Measurements from ENCODE around the gene ATF3. TPM values are rescaled to one million over a fixed set of nuclear protein-coding genes. Genes with fewer than 3 reads are reported as not detected.

The ATF3 gene
- total RNA-seq, 1 experiment from 2014 or later: 4.9 TPM

DNA sequence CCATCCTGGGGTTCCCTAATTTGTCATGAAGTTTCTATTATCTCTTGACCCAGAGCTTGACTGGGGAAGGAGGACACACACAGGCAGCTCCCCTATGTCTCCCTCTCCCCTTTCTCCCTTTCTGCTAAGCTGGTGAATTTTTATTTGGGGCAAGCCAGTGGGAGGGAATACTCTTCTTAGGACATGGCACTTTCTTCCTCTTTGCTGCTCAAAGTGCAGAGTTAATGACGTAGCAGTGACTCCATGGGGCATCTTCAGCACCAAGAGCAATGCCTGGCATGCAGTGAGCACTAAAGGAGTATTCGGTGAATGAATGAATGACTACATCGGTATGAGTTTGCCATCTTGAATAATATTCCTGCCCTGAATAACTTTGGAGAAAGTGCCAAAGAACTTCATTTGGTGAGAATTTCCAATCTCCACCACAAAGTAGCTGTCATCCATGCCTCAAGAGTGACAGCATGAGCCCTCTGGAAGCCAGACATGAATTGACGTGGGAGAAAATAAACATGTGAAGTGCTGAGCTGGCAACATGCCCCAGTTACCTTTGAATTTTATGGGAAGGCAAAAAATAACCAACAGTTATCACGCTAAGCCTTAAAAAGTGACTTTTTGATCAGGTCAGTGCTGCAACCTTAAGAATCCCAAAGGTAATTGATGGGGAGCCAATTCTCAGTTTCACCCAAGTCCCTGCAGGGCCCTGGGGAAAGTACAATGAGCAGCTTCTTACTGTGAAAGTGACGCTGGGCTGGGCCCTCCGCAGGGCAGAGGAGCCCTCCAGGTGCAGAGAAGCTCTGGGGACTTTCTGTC, 22.1 kb upstream of the ATF3 start:
- no peak for DNase-seq (ENCODE audit: low read depth)

DNA sequence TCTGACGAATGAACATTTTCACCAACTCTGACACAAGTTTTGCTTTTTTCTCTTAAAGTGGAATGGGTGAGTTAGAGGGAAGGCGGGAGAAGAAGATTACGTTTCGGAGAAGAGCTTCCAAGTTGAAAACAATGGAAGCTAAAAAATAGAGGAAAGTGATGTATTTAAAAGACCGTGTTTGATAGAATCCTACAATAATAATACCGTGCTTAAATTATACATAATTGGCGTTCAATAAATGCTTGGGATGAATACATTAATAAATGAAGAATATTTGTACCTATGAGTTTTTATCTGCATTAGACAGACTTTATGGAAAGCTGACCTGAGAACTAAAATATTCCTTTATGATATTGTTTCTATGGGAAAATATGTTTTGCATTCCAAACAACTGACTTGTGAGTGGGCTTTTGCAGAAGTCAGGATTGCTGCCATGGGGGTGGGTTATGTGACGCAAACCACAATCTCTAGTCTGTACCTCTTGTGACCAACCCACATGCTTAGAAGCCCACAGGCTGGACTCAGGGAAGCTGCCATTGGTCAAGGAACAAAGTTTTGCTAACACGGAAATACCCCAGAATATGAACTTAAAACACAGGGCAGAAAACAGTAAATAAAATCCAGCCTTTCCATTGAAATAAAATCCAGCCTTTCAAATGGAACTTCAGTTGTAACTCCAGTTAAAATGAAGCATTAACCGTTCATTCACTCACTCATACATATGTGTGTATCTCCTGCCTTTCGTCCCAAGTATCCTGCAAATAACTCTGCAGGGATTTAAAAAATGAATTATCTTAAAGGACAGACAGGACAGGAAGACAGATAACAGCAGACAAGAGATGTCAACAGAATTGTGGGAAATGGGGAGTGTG, 21.3 kb upstream of the ATF3 start:
- no peak for DNase-seq (ENCODE audit: low read depth)

DNA sequence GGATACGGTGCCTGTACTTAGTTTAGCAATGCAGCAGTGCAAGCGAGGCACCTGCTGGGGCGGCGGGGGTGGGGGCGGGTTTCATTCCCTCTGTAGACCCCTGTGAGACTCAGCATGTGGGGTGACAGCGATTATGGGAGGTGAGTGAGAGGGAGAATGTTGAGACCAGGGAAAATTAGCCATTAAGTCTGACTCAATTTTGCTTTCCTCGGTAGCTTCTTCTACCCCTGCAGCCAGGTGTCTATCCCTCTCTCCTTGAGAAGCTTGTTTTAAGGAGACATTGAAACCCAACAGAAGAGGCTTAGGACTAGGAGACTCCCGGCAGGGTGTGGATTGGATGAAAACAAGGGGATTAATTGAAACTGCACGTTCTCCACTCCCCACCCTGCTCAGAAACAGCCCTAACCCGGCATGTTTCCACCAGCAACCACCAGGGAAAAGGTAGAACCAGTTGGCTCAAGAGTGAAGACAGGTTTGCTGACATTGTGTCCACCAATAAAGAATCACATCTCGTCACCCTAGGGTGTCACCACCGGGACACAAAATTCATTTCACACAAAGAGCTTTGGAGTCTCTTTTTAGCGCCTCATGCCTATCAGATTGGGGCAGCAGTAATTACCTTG, 20.6 kb upstream of the ATF3 start:
- no peak for DNase-seq (ENCODE audit: low read depth)

DNA sequence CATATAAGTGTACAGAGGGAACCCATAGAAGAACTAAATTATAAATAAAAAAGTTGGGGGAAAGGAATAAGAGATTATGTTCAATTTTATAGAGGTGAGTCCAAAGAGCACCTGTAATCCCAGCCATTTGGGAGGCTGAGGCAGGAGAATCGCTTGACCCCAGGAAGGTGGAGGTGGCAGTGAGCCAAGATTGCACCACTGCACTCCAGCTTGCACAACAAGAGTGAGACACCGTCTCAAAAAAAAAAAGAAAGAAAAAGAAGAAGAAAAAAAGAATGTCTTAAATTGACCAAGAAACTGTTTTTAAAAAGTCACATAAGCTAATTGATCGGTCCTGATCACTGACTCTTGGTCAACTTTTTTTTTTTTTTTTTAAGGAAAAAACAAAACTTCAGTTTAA, 19.1 kb upstream of the ATF3 start:
- DNase-seq (ENCODE audit: low read depth): no peak

DNA sequence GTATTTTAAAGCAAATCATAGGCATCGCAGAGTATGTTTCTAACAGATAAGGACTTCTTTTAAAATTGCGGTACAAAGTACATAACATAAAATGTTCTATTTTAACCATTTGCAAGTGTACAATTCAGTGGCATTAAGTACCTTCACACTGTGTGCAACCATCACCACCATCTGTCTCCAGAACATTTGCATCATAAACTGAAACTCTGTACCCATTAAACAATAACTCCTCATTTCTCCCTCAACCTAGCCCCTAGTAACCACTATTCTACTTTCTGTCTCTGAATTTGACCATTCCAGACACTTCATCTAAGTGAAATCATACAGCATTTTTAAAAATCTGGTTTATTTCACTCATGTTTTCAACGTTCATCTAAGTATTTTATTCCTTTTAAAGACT, 16.6 kb upstream of the ATF3 start:
- DNase-seq (ENCODE audit: low read depth): no peak

DNA sequence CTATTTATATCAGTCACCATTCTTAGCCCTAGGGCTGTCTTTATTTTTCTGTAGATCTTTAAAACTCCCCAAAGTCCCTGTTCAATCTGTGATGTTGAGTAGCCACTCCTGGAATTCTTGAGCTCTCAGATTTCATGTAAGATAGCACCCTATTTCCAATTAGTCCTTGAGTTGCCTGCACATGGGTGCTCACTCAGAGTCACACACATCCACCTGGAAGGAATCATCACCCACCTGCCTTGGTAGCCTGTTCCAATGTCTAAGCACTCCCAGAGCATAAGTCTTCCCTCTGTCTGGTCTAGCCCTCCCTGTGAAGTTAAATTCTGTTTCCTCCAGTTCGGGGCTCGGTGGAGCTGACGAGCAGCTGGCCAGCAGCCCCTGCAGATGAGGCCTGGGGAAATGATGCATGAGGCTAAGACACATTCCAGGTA, 14.7 kb upstream of the ATF3 start:
- DNase-seq (ENCODE audit: low read depth): no peak

DNA sequence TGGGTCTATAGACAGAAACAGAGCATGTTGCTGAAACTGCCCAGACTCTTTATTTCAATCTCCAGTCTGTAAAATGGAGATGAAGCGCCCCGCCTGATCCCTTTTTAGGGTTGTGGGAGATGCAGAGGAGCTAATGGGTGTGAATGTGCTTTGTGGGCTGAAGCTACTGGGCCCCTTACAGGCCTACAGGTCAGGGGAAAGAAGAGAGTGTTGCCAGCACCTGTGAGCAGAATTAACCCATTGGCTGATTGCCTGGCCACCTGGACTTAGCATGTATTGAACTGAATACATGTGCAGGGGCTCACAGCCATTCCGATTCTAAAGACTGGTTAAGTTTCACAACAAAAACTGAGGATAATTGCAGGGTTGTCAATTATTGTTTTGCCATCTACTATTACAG, 13.9 kb upstream of the ATF3 start:
- DNase-seq (ENCODE audit: low read depth): no peak

DNA sequence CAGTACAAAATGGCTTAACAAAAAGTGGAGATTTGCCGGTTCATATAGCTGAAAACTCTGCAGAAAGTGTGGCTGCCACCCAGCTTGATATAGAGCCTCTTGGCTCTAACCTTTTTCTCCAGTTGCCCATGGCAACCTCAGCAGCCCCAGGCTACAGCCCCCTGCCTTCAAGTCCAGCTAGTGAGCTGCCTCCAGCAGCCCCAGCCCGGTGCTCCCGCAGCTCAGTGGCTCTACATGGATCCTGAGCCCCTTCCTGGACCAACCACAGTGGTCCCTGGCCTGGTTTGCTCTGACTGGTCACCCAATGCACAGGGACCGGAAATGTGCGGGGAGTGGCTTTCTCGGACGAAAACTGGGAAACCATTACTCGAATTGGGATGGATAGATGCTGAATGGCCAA, 13.3 kb upstream of the ATF3 start:
- no peak for DNase-seq (ENCODE audit: low read depth)

DNA sequence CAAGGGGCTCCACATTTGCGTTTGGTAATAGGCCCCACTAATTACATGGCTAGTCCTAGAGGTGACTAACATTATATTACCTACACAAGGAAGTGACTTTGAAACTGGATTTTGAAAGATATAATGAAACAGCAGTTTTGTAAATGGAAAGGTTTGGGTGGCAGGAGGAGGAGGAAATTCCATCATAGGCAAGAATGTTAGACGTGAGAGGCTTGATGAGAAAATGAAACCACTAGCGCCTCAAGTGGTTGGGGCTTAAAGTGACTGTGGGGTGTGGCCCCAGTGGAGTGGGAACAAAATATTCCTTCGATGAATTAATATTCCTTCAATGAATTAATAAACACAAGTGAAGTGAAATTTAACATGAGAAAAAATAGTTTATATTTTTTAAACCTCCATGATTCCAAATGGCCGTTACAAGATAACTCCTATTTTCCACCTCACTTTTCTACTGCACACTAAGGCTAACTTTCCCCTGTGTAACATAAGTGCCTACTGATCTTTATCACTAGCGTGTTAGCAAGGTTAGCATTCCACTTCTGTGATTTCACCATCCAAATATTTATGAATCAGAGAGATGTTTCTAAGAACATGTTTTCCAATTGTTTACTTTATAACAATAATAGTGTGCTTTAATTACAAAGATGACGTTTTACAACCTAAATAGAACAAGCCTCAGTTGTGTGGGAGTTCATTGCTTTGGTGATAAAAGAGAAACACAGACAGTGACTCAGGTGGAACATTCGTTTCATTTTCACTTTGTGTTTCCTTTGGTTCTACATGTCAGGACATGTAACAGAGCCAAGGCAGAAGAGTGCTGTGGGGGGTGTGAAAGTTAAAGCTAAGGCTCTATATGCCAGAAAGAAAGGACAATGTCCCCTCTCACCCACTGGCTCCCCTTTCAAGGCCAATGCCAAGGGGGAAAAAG, 12.5 kb upstream of the ATF3 start:
- peak; percentile 93 for DNase-seq (ENCODE audit: low read depth)

DNA sequence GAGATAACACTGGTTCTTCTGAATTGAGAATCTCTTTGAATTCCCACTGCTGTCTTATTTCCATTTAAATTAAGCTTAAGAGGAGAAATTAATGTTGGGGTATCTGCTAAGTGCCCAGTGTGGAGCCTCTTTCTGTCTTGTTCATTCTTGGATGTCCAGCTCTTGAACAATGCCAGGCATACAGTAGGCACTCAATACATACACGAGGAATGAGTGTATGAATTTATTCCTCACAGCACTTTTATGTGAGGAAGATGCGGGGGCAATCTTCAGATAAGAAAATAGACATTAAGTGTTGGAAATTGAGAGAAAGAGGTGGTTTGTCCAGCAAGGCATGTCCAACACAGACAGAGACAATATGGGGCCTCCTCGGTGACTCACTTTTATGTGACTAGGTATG, 11.8 kb upstream of the ATF3 start:
- DNase-seq (ENCODE audit: low read depth): no peak

DNA sequence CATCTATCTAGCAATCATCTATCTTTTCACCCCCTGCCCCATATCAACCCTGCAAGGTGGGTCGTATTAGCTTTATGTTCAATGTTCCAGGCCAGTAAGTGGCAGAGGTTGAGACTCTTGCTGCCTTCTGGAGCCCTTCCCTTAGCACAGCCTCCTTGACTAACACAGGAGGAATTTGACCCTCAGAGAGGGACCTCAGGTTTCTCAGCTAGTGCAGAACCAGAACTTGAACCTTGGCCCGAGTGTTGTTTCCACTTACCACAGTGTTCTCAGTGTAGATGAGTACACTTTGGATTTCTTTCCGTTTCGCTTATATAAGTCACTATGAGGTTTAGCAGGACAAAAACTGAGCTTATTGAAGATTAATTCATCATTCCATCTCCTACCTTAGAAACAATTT, 11.1 kb upstream of the ATF3 start:
- DNase-seq (ENCODE audit: low read depth): no peak

DNA sequence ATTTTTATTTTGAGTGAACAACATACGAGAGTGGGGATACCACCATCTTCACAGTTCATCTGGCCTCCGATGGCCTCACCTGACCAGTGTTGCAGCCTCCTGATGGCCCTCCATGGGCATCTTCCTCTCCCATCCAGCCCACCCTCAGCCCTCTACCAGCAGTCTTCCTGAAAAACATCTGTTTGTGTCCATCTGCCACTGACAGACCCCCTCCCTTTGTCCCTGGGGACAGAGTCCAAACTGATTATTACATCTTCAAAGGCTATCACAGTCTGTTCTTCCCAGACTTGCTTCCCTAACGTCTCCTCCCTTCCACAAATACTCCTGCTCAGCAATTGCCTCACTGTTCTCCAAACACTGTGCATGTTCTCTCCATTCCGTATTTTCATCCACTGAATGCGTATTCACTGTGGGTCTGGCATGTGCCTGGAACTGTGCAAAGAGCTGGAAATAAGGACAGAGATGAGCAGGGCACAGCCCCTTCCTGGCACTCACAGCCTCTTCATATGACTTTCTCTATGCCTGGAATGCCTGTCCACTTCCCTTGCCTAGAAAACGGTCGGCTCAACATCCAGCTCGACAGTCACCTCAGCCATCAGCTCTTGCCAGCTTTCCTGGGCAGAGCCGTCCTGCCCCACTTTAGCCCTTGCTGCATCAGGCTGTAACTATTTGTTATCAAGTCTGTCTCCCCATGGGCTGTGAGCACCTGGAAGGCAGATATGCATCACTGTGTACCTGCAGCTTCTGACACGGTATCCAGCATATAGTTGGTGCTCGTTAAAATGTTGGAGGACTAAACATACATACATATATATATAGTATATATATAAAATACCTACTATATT, 8.3 kb upstream of the ATF3 start:
- DNase-seq (ENCODE audit: low read depth): no peak

DNA sequence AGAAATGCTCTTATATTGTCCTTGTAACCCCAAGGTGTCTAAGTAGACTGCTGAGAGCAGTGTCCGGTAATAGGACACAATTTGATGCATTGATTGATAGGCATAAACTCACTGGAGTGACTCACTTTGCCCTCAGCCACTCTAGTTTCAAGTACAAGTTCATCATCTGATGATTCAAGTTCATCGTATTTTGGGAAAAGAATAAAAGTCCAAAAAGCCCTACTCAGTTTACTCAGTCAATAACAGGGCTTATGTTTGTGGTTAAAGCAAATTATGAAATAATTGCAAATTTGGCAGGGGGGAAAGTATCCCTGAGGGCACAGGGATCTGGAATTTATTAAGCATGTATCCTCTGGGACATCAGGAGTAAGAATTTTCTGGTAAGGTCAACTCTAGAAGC, 7.6 kb upstream of the ATF3 start:
- no peak for DNase-seq (ENCODE audit: low read depth)

DNA sequence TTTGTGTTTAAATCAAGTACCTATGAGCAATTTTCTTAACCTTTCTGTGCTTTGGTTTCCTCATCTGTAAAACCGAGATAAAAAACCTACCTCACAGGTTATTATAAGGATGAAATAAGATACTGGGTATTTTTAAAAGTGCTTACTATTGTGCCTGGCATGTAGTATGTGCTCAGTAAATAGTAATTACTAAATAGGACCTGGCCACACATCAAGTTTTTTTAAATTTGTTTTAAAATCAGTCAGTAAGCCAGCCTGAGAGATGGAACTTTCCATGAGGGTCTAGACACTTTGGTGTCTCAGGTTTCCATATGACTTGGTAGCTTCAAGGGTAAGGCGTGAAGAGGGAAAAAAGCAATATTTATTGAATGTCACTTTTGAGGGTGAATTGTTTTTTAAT, 7.0 kb upstream of the ATF3 start:
- no peak for DNase-seq (ENCODE audit: low read depth)

DNA sequence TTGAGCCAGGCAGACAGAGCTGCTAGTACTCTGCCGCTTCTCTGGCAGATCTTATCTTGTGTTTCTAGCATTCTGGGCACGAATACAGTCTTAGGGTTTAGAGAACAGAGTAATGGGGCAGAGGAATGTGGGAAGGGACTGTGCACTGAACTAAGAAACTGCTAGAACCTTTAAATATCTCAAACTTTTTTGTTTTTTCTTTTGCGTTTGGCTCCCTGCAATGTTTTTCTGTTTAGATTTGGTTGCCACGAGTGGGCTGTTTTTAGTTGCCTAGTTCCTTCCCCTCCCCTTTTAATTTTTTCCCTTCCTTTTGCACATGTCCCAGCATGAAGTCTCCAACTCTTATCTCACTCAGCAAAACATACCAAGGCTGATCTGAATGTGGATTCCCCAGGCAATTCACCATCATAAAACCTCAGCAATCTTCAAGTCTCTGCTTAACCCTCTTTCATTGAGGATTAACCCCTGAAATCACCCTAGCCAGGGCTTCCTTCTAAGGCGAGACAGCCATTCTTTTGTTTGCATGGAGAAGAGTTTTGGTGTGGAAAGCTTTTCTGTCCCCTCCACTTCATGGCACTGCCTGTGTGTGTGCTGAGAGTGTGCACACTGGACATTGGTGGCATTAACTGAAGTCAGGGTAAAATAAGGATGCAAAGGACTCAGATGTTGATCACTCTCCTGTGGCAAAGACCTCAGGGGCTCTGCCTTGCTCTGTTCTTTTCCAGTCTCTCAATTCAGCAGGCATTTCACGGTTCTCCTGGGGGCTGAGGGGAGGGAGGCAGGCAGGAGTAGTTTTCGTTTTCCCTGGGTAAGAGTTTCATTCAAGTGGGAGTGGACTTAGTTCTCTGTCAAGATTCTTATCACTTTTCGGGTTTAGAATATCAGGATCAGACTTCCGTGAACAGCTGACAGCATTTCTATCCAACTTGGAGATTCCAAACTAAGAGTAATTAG, 2.8 kb upstream of the ATF3 start:
- DNase-seq (ENCODE audit: low read depth): no peak

DNA sequence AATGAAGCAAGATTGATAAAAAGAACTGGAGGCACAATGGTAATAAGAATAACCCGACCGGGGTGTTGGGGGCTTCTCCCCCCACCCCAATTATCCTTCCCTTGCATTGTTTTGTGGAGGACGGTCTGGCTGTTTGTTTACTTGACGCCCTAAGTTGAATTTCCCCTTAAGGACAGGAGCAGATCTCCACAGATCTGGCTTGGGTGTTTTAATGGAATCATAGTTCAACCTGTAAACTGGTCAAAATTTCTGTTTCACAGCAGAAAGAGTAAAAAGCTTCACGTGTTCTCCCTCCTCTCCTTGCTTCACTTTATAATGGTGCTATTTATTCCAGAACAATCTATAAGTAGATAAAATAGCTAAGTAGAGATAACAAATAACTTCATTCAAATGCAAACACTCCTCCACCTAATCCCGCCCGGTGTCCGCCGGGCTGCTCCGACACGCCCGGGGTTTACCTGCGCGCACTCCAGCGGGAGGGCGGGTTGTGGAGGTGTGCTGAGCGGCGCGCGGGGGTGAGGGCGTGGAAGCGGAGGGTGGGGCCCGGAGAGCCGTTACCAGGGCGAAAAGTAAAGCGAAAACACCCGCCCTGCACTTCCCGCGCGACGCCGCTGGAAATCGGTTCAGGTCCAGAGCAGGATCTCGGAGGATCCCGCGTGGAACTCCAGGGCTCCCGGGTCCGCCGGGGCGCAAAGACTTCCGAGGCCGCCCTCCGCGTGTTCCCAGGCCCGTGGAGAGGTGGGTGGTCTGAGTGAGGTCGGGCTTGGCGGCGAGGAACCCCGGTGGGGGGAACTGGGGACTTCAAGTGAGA, 2.0 kb upstream of the ATF3 start:
- no peak for DNase-seq (ENCODE audit: low read depth)

DNA sequence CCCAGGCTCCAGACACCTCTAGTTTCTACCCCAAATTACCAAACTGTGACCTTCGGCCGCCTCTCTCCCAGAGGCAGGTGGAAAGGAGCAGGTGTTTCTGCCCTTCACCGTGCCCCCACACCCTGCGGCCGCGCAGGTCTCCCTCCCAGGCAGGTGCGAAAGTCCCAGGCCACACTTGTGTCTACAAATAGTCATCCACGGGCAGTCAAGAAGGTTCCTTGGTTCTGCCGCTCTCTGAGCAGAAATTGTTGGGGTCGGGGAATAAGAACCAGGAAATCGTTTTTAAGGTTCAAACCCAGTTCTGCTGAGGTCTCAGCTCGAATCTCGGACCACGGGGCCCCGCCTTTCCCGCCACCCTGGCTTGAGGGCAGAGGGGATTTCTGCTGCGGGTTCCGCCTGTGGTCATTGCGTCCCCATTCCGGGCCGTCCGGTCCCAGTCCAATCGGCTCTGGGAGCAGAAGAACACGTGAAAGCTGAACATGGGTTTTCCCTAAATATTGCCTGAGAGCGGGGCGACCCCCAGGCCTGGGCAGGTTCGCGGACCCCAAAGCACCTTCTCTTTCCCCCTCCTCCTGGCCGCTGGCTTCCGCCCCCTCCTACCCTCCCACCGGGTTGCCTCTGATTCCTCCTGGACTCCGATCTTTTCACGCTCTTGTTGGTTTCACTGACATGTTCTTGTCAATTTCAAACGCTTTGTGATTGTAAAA, 1.2 kb upstream of the ATF3 start:
- no peak for DNase-seq (ENCODE audit: low read depth)

Data from HT1080 (cell line).